GM23338 (cell line): Measurements from ENCODE around the gene C1RL. TPM values are rescaled to one million over a fixed set of nuclear protein-coding genes. Genes with fewer than 3 reads are reported as not detected.

ENCODE experiments used
- ATAC-seq: fragments of 200-7000 bp; cut with Tn5 transposase; 3 replicates; pipeline ENCODE4 v1.9.1; 2020
- DNase-seq: peaks from one replicate; pipeline ENCODE4 v3.0.0-alpha.2; 2015; ENCODE audit warnings: low spot score
- H2AFZ ChIP-seq: fragments of 200-600 bp; sonication (generic); 2 replicates; pipeline ENCODE4 v1.8.0; 2016; ENCODE audit warnings: antibody characterized with exemption, mild to moderate bottlenecking, moderate library complexity
- H3F3A ChIP-seq: fragments of 200-600 bp; sonication (generic); replicated peaks from 2 replicates; pipeline ENCODE4 v1.8.0; 2017; ENCODE audit warnings: antibody characterized with exemption, mixed run types, low read depth
- H3K27ac ChIP-seq: fragments of 200-600 bp; sonication (generic); 2 replicates; pipeline ENCODE4 v1.6.1; 2016; ENCODE audit warnings: low read depth
- H3K27me3 ChIP-seq: fragments of 200-600 bp; sonication (generic); 2 replicates; pipeline ENCODE4 v1.8.0; 2016; ENCODE audit warnings: mild to moderate bottlenecking, mixed run types, moderate library complexity; ENCODE audit not compliant: insufficient read depth
- H3K36me3 ChIP-seq: fragments of 200-600 bp; sonication (generic); 2 replicates; pipeline ENCODE4 v1.8.0; 2016; ENCODE audit warnings: mild to moderate bottlenecking; ENCODE audit not compliant: insufficient read depth
- H3K4me1 ChIP-seq: fragments of 200-600 bp; sonication (generic); 2 replicates; pipeline ENCODE4 v1.8.0; 2016; ENCODE audit warnings: mild to moderate bottlenecking, moderate library complexity; ENCODE audit not compliant: insufficient read depth
- H3K4me2 ChIP-seq: fragments of 200-600 bp; sonication (generic); 2 replicates; pipeline ENCODE4 v1.7.1; 2017; ENCODE audit warnings: mixed run types
- H3K4me3 ChIP-seq: fragments of 200-600 bp; sonication (generic); 2 replicates; pipeline ENCODE4 v1.6.1; 2016; ENCODE audit warnings: mixed run types
- H3K79me2 ChIP-seq: fragments of 200-600 bp; sonication (generic); replicated peaks from 2 replicates; pipeline ENCODE4 v1.8.0; 2017; ENCODE audit warnings: mild to moderate bottlenecking; ENCODE audit not compliant: insufficient read depth
- H3K9me2 ChIP-seq: fragments of 200-600 bp; sonication (generic); 2 replicates; pipeline ENCODE4 v1.8.0; 2017; ENCODE audit not compliant: insufficient read depth
- H4K20me1 ChIP-seq: fragments of 200-600 bp; sonication (generic); replicated peaks from 2 replicates; pipeline ENCODE4 v1.8.0; 2017; ENCODE audit warnings: mild to moderate bottlenecking; ENCODE audit not compliant: insufficient read depth
- H3K27ac Mint-ChIP-seq: 2 replicates; pipeline ENCODE4 v1.8.0; 2020; ENCODE audit warnings: inconsistent platforms, mild to moderate bottlenecking, moderate library complexity, mixed read lengths
- H3K27me3 Mint-ChIP-seq: 3 replicates; pipeline ENCODE4 v1.8.0; 2022; ENCODE audit warnings: low read depth, mild to moderate bottlenecking, moderate library complexity, mixed read lengths, inconsistent platforms; ENCODE audit not compliant: insufficient read depth, poor library complexity
- H3K36me3 Mint-ChIP-seq: 3 replicates; pipeline ENCODE4 v1.8.0; 2021; ENCODE audit warnings: low read depth, mild to moderate bottlenecking, inconsistent platforms, moderate library complexity, mixed read lengths
- H3K4me1 Mint-ChIP-seq: 3 replicates; pipeline ENCODE4 v1.8.0; 2020; ENCODE audit warnings: mild to moderate bottlenecking, inconsistent platforms, mixed read lengths
- H3K4me3 Mint-ChIP-seq: 3 replicates; pipeline ENCODE4 v1.8.0; 2021; ENCODE audit warnings: moderate library complexity, mild to moderate bottlenecking, inconsistent platforms, mixed read lengths
- H3K9me3 Mint-ChIP-seq: 3 replicates; pipeline ENCODE4 v1.8.0; 2020; ENCODE audit warnings: moderate library complexity, mild to moderate bottlenecking, inconsistent platforms, mixed read lengths
- CREB1 ChIP-seq: fragments of 250-450 bp; sonication (Bioruptor Pico); IDR thresholded peaks from 2 replicates; pipeline ENCODE4 v1.5.0; 2020; ENCODE audit warnings: low read depth, mild to moderate bottlenecking, moderate library complexity
- EZH2phosphoT487 ChIP-seq: fragments of 200-600 bp; sonication (generic); IDR thresholded peaks from one replicate; pipeline ENCODE4 v1.8.1; 2018; ENCODE audit warnings: antibody characterized with exemption; ENCODE audit not compliant: unreplicated experiment
- JUNB ChIP-seq: IDR thresholded peaks from one replicate; pipeline ENCODE4 v1.6.1; 2016; ENCODE audit warnings: antibody characterized with exemption; ENCODE audit not compliant: unreplicated experiment
- NANOG ChIP-seq: IDR thresholded peaks from 2 replicates; pipeline ENCODE4 v1.6.1; 2016; ENCODE audit warnings: antibody characterized with exemption, borderline replicate concordance
- POLR2AphosphoS5 ChIP-seq: IDR thresholded peaks from 2 replicates; pipeline ENCODE4 v1.6.1; 2016; ENCODE audit warnings: antibody characterized with exemption, low read depth
- STAT1 ChIP-seq: IDR thresholded peaks from one replicate; pipeline ENCODE4 v1.6.1; 2016; ENCODE audit warnings: antibody characterized with exemption; ENCODE audit not compliant: unreplicated experiment
- ZNF331 ChIP-seq: fragments of 250-450 bp; sonication (Bioruptor Pico); IDR thresholded peaks from 2 replicates; pipeline ENCODE4 v1.5.0; 2020; ENCODE audit warnings: low read depth, mild to moderate bottlenecking, moderate library complexity
- ZNF462 ChIP-seq: fragments of 250-450 bp; sonication (Bioruptor Pico); IDR thresholded peaks from 2 replicates; pipeline ENCODE4 v1.5.0; 2020; ENCODE audit warnings: mild to moderate bottlenecking, moderate library complexity
- polyA plus RNA-seq: library from polyadenylated mRNA; unstranded; fragments of >200 nt; fragmentation: Nextera tagmentation; extraction: Ambion mirVana; gene quantifications from 2 replicates; pipeline ENCODE4 v1.2.1, GENCODE V29; 2016
- total RNA-seq: library from RNA; depleted of rRNA; stranded (reverse); fragments of >200 nt; shearing (Covaris generic); gene quantifications from 2 replicates; pipeline ENCODE4 v1.2.3, GENCODE V29; 2014
- TF ChIP-seq, protein P1 (sequence below): IDR thresholded peaks from one replicate; pipeline ENCODE4 v1.6.1; 2018; ENCODE audit warnings: antibody characterized with exemption; ENCODE audit not compliant: unreplicated experiment
- TF ChIP-seq, protein P2 (sequence below), 2 experiments: fragments of 200-600 bp in 1 of 2; sonication (generic) in 1 of 2; conservative IDR thresholded peaks; 2 replicates each; pipeline versions ENCODE4 v1.5.1 to v1.6.1; 2016 to 2017; ENCODE audit warnings: antibody characterized with exemption in 2 of 2, low read depth in 2 of 2, mild to moderate bottlenecking in 2 of 2, moderate library complexity in 1 of 2

C1RL gene
- total and polyA plus RNA-seq, 2 experiments from 2014 or later: 7.3 to 8.8 TPM

DNA sequence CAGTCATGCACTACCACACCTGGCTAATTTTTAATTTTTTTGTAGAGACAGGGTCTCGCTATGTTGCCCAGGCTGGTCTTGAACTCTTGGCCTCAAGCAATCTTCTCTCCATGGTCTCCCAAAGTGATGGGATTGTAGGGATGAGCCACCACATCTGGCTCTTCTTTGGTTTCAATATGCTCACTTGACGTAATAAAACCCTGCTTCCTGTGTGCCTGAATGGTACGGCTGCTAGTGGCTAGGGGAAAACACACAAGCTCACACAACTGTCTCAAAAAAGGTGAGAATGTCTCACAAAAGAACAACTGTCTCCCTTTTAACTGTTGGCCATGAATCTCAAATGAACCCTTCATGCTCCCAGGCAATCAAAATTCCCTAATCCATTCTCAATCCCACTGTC lies 33.5 kb downstream of the C1RL start (continued):
- TF ChIP-seq, protein P1, sequence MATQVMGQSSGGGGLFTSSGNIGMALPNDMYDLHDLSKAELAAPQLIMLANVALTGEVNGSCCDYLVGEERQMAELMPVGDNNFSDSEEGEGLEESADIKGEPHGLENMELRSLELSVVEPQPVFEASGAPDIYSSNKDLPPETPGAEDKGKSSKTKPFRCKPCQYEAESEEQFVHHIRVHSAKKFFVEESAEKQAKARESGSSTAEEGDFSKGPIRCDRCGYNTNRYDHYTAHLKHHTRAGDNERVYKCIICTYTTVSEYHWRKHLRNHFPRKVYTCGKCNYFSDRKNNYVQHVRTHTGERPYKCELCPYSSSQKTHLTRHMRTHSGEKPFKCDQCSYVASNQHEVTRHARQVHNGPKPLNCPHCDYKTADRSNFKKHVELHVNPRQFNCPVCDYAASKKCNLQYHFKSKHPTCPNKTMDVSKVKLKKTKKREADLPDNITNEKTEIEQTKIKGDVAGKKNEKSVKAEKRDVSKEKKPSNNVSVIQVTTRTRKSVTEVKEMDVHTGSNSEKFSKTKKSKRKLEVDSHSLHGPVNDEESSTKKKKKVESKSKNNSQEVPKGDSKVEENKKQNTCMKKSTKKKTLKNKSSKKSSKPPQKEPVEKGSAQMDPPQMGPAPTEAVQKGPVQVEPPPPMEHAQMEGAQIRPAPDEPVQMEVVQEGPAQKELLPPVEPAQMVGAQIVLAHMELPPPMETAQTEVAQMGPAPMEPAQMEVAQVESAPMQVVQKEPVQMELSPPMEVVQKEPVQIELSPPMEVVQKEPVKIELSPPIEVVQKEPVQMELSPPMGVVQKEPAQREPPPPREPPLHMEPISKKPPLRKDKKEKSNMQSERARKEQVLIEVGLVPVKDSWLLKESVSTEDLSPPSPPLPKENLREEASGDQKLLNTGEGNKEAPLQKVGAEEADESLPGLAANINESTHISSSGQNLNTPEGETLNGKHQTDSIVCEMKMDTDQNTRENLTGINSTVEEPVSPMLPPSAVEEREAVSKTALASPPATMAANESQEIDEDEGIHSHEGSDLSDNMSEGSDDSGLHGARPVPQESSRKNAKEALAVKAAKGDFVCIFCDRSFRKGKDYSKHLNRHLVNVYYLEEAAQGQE: no peak
- TF ChIP-seq STAT1 (no peak), CREB1 (CRISPR knock-in tag) (no peak), POLR2AphosphoS5 (no peak)

DNA sequence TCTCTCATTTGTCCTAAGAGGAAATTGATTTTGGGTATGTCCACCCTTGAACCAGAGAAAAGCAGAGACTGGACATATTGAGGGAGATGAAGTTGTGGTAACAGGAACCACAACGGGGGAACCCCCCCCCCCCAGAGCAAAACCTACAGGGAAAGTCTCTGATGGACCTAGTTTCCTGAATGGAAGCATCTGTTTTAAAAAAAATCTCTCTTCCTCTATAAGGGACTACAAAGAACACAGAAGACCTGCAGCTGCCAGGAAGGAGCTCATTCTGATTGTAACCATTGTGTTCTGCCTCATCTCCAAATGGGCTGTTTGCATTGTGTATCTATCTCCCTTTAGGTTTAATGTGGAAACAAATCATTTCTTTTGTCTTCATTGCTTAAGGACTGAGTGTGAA lies 35.1 kb downstream of the C1RL start:
- no peak for DNase-seq
- no peaks in the 10 kb centered on the region for H4K20me1 ChIP-seq
- no peaks in the 10 kb centered on the region for H3F3A ChIP-seq
- no peak for TF ChIP-seq EZH2phosphoT487
- TF ChIP-seq, protein P2, sequence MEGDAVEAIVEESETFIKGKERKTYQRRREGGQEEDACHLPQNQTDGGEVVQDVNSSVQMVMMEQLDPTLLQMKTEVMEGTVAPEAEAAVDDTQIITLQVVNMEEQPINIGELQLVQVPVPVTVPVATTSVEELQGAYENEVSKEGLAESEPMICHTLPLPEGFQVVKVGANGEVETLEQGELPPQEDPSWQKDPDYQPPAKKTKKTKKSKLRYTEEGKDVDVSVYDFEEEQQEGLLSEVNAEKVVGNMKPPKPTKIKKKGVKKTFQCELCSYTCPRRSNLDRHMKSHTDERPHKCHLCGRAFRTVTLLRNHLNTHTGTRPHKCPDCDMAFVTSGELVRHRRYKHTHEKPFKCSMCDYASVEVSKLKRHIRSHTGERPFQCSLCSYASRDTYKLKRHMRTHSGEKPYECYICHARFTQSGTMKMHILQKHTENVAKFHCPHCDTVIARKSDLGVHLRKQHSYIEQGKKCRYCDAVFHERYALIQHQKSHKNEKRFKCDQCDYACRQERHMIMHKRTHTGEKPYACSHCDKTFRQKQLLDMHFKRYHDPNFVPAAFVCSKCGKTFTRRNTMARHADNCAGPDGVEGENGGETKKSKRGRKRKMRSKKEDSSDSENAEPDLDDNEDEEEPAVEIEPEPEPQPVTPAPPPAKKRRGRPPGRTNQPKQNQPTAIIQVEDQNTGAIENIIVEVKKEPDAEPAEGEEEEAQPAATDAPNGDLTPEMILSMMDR (conservative IDR thresholded peaks at IDR 0.05; ENCODE audit: low read depth in 2 of 2): no peak
- TF ChIP-seq, protein P1: no peak
- no peak for TF ChIP-seq NANOG
- TF ChIP-seq JUNB: no peak
- TF ChIP-seq ZNF462 (CRISPR knock-in tag): no peak
- no peak for TF ChIP-seq ZNF331 (CRISPR knock-in tag)

More for the DNA sequence above, 35.1 kb downstream of the C1RL start:
- H3K4me1 ChIP-seq: no peaks in the 10 kb centered on the region
- no peaks in the 10 kb centered on the region for H3K36me3 Mint-ChIP-seq
- H2AFZ ChIP-seq: peak overlapping the region; percentile 18
- ATAC-seq: no peak
- H3K27me3 Mint-ChIP-seq: no peaks in the 10 kb centered on the region
- no peak overlapping the region for H3K27ac ChIP-seq
- no peaks in the 10 kb centered on the region for H3K36me3 ChIP-seq
- no peak overlapping the region for H3K4me3 ChIP-seq
- no peaks in the 10 kb centered on the region for H3K4me1 Mint-ChIP-seq
- no peak overlapping the region for H3K4me2 ChIP-seq
- no peaks in the 10 kb centered on the region for H3K27me3 ChIP-seq
- no peaks in the 10 kb centered on the region for H3K79me2 ChIP-seq
- no peaks in the 10 kb centered on the region; the same call in 1 of the 2 replicates for H3K9me2 ChIP-seq
- H3K27ac Mint-ChIP-seq: no peak overlapping the region
- H3K4me3 Mint-ChIP-seq: no peak overlapping the region
- H3K9me3 Mint-ChIP-seq: no peaks in the 10 kb centered on the region
